Measurements from ENCODE around the gene CMC4.

CMC4 gene

DNA sequence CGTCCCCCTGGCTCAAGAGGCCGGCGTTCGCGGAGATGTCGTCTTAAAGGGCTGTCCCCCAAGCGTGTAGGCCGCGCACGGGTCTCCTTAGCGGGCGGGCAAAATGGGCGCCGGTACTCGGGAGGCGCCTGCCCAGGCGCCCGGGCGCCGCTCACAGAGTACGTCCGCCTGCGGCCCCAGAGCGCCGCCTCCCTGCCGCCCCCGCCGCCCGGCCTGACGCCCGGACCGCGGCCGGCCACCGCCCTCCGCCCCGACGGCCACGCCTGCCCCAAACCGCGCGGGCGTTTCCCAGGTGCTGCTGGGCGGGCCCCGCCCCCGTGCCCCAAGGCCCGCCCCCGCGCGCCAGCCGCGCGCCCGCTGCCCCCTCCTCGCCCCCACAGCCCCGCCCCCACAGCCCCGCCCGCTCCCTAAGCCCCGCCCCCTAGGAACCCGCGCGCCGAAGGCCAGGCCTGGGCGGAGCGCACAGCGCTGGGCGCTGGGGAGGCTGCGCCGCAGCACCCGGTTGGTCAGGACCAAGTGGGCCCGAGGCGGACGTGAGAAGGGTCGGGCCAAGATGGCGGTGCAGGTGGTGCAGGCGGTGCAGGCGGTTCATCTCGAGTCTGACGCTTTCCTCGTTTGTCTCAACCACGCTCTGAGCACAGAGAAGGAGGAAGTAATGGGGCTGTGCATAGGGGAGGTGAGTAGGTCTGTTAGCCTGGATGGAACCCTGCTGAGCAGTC is at the start of gene CMC4, which contains the start of the genes BRCC3 and MTCP1:
CMC4 (minus strand) TSS at position 162 of the 719 bp plus-strand sequence. CDS start 7,113 bp downstream, outside the sequence.
BRCC3 (plus strand) TSS at position 534 of the 719 bp plus-strand sequence; CDS start at position 554, 20 bp downstream.
MTCP1 (minus strand) TSS at position 162 of the 719 bp plus-strand sequence. CDS start 5,126 bp downstream, outside the sequence.
- DNase-seq, result no peak

- DNase-seq, result no peak
Measured at GRCh38 chrX:155115174-155115819, 44.4 kb upstream of the CMC4 start.

GRCh38 chrX:155113097-155113496 is 42.2 kb upstream of the CMC4 start:
- no peak for DNase-seq

- no peak for DNase-seq
Measured at GRCh38 chrX:155112171-155112570, 41.2 kb upstream of the CMC4 start.

- DNase-seq, result no peak
Measured at GRCh38 chrX:155108427-155108826, 37.5 kb upstream of the CMC4 start.

- DNase-seq, result no peak
Measured at GRCh38 chrX:155105919-155106318, 35.0 kb upstream of the CMC4 start.

DNA sequence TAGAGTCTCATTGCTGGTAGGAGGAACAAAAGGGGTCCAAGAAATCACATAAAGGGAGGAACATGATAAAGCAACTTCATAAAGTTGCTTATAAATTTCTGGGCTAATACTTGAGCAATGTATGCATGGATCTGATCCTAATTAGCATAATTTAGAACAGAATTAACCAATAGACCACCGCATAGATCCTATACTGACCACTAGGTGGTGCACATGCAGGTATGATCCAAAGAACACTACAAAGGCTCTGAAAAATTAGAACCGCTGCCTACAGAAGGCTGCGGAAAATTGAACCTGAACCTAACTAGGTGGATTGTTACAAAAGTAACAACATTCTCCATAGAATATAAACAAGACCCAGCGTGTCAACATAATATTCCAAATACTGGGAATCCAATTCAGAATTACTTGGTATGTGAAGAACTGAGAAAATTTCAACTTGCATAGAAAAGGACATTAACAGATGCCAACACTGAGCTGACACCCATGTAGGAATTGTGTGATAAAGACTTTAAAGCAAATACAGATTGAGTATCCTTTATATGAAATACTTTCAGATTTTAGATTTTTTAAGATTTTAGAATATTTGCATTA is 23.6 kb upstream of the CMC4 start:
- DNase-seq, result no peak

DNA sequence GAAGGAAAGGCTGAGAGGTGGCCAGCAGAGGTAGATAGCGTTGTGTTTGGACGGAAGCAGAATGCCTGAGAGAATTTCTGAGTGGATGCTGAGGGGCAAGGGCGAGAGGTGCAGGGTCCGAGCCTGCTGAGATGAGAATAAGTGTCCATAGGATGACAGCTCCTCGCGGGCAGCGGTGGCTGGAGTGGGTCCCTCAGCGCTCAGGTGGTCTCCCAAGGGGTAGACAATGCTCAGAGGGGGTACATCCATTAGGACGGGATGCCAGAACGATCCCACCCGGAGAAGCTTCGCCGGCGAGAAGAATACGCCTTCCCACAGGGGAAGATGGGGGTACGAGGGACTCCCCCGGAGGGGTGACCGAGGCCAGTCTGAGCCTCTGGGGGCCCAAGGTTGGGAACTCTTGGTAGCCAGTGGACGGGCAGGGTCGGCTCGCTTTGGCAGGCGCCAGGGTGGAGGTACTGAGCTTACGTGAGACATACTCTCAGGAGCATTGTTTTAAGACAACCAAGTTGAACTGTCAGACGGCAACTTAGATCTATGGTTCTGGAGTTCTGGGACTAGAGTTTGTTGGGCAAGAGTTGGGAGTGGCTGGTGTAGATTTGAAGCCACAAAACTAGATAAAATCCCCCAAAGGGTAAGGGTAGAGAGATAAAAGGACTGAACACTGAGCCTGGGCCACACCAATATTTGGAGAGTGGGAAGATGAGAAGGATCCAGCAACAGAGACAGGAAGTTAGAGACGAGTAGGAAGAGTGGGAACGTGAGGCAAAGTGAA is 16.2 kb upstream of the CMC4 start:
- no peak for DNase-seq

DNA sequence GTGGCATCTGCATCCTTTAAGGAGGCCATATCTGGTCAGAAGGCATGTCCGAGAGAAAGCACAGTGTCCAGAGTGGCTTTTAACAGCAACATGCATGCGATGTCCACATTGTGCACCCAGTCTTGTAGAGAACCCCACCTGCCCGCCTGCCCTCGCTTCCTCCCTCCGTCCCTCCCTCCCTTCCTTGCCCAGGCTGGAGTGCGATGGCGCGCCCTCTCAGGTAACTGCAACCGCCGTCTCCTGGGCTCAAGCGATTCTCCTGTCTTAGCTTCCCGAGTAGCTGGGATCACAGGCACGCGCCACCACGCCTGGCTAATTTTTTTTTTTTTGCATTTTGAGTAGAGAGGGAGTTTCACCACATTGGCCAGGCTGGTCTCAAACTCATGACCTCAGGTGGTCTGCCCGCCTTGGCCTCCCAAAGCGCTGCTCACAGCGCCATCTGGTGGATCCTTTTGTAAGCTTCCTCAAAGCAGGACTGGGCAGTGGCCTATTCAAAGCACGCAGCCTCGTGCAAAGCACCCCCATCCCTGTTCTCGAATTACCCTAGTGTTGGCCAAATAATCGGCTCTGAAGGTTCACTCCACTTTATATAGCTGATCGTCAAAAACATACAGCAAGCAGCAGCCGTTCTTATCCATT is 15.4 kb upstream of the CMC4 start:
- DNase-seq, result no peak

GRCh38 chrX:155071694-155072280 is 851 bp upstream of the CMC4 start:
- DNase-seq, result no peak

- no peak for DNase-seq
Measured at GRCh38 chrX:155070663-155070974, 317 bp downstream of the CMC4 start.

GRCh38 chrX:155070038-155070437 is 898 bp downstream of the CMC4 start:
- no peak for DNase-seq

DNA sequence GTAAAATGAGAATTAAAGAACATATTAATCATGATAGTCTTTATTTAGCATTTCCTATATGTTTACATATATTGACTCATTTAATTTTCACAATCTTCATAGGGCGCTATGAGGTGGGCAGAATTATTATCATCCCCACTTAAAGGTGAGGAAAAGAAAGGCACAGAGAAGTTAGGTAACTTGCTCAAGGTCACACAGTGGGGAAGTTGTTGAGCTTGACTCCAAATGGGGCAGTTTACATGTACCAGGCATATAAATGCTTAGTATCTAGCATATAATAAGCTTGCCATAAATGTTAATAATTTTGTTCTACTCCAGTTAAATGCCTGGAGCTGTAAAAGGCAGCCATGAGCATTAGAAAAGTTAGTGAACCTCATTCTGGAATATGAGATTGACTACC is 1.5 kb downstream of the CMC4 start:
- no peak for DNase-seq

DNA sequence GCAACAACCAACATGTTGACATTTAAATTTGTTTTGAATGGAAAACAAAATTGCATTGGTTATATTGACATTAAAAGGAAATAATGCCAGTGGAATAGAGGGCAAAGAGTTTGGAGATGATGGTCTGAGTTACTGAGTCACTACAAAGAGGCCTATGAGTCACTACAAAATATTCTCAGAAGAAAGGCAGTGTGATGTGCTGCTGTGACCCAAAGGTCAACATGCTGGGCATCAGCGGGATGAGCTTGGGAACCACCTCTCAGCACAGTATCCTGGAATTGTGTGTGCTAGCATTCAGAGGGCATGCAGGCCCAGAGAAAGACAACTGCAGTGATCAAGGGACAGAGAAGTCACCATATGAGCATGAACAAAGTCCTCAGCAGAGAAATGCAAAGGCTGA is 2.8 kb downstream of the CMC4 start:
- DNase-seq, result no peak

DNA sequence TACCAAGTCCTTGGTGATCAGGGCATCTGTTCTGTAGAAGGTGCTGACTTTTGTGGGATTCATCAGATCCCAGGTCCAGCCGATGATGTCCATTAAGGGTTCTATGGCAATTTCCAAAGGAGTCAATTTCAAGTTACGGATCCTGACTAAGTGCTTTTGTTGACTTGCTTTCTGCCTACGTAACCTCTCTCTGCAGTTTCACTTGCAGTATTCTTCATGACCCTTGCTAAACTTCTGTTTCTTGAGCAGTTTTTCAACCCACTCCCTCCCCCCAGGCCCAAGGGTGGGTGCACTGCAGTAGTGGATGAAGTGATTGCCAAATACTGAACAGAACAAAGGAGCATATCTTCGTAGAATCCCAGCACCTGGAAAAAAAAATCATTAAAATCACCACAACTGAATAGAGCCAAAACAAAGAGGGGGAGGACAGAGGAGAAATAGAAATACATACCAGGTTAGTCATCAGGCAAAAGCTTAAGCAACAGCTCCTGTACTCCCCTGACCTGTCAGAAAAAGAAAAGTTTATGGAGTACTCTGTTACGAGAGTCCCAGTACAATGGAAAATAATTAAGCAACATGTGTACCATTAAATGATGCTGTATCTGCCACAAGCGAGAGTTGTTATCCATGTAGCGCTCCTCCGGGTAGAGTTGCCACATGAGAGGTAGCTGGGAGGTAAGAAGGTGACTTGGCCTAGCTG is 5.8 kb downstream of the CMC4 start:
- DNase-seq, result no peak

DNA sequence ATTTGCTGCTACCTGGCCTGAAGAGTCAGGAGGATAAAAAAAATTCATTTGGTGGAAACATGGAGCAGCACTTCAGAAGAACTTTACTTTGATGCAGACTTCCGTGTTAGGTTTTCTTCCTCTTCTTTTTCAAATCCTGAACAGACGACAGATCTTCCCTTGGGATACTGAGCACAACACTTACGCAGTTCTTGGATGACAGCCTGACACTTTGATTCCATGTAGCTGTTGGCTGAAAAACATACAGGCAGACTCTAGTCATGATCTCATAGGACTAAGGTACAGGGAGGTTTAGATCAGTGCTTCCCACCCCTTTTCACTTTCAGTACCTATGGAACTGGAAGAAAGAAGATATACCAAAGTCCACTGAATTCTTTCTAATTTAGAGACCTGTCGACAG is 9.2 kb downstream of the CMC4 start:
- DNase-seq, result no peak

GRCh38 chrX:155056877-155057792 is 13.8 kb downstream of the CMC4 start:
- DNase-seq, result no peak

- no peak for DNase-seq
Measured at GRCh38 chrX:155056471-155056870, 14.5 kb downstream of the CMC4 start.

DNA sequence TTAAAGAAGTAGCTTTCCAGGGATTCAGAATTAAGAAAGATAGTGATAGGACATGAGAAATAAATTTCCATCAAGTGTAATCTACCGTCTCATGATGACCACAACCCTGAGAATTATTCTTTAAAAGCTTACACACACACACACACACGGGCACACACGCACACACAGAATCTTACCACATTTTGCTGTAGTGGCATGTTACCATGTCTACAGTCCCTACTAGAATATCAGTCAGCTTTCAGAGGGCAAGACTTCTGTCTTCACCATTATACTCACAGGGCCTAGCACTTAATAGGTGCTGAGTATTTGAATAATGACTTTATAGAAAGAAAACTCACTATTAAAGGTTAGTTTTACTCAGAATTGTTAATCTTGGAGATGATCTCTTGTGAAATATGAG is 15.4 kb downstream of the CMC4 start:
- no peak for DNase-seq

- no peak for DNase-seq
Measured at GRCh38 chrX:155054255-155054654, 16.7 kb downstream of the CMC4 start.

DNA sequence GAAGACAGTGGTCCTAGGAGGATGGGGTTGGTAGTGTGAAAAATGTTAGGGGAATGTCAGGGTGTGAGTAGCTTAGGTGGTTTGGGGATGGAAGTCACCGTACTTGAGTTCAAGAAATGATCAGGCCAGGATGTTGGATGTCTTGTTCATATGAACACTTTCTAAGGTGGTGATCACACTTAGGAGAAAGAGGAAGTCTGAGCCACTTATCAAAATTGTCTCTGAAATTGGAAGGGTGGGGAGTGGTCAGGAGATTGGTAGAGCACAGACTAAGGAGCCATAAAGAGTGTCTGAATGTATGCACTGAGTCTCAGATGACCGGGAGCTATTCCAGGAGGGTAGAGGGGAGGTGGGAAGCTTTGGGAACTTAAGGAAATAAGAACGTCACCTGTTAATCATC is 17.3 kb downstream of the CMC4 start:
- no peak for DNase-seq

Measured in cortex of kidney (tissue), 1 donor.